Gastrocnemius medialis (tissue), 4 donors: Measurements from ENCODE around the gene CCRL2.
A peak's percentile ranks its signal among the peaks of the same experiment; 100 is the strongest.

Experiments used
- CTCF ChIP-seq, 5 experiments: fragments of 450-650 bp in 3 of 5; fragments of 200-600 bp in 2 of 5; sonication (generic) in 2 of 5; IDR thresholded peaks in 4 of 5; conservative IDR thresholded peaks in 1 of 5; 1 replicate in 4 of 5; 2 replicates in 1 of 5; pipeline ENCODE4 v1.5.1; 2016 to 2019; ENCODE audit warnings: antibody characterized with exemption in 5 of 5, mild to moderate bottlenecking in 3 of 5, moderate library complexity in 3 of 5
- POLR2A ChIP-seq, 2 donors: fragments of 450-650 bp; IDR thresholded peaks; one replicate each; pipeline ENCODE4 v1.6.1; 2017; ENCODE audit warnings: antibody characterized with exemption in 2 of 2, mild to moderate bottlenecking in 2 of 2, moderate library complexity in 2 of 2

DNA sequence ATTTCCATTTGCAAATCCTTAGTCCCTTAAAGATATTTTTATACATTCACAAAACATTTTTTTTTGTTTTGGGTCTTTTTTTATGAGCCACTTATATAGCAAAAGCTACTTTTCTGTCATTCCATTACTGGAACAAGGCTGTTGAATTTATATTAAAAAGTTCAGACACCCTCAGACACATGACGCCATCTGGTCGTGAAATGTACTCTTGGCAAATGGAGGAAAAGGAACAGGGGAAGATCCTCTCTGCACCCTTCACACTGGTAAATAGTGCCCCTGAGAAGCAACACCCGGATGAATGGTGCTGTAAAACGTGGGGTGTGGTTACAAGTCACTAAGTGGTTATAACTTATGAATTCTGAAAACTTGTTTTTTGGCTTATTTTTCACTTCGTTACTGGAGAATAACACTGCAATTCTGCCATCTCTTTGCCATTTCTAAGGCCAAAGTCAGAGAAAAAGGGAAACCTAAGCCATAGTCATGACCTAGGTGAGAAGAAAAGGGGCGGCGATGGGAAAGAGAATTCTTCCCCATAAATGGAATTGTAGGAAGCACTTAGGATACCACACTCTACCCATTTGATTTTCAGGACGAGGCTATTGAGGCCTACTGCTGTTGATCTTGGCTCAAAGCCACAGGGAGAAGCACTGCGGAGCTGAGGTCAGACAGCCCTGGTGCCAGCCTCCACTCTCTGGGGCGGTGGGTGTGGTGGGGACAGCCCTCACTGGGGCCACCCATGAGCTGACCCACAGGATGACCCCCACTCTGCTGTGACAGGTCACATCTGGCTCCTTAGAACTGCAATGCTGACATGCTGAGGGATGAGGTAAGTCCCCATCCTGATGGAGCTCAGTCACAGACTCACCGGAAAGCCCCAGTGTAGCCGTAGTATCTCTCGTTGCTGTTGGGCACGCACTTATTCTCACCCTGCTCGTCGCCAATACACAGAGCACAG, 35.8 kb downstream of the CCRL2 start:
- TF ChIP-seq CTCF (IDR thresholded peaks at IDR 0.05 in 4 of 5, conservative IDR thresholded peaks at IDR 0.05 in 1 of 5): peak in 4 of 5 experiments; percentile 33 to 67 (median 62)
- no peak for TF ChIP-seq POLR2A (IDR thresholded peaks at IDR 0.05)
